Muscle layer of colon (tissue), 2 donors: Measurements from ENCODE around the gene NT5DC3.

ENCODE experiments used
- H3K27ac ChIP-seq: one replicate; pipeline ENCODE4 v1.7.0; 2013; ENCODE audit warnings: low read depth, mild to moderate bottlenecking, low read length, moderate library complexity
- H3K27me3 ChIP-seq, 2 donors: one replicate each; pipeline ENCODE4 v1.7.0; 2013; ENCODE audit warnings: low read length in 2 of 2, mild to moderate bottlenecking in 2 of 2; ENCODE audit not compliant: insufficient read depth in 2 of 2, control insufficient read depth in 1 of 2
- H3K36me3 ChIP-seq: one replicate; pipeline ENCODE4 v1.7.0; 2013; ENCODE audit warnings: mild to moderate bottlenecking, low read length; ENCODE audit not compliant: insufficient read depth
- H3K4me1 ChIP-seq: one replicate; pipeline ENCODE4 v1.7.0; 2013; ENCODE audit warnings: mild to moderate bottlenecking, low read length; ENCODE audit not compliant: insufficient read depth
- H3K4me3 ChIP-seq, 2 donors: one replicate each; pipeline ENCODE4 v1.7.0; 2013; ENCODE audit warnings: low read length in 2 of 2, low read depth in 1 of 2, mild to moderate bottlenecking in 1 of 2, moderate library complexity in 1 of 2
- H3K9ac ChIP-seq: one replicate; pipeline ENCODE4 v1.7.0; 2013; ENCODE audit warnings: low read length
- H3K9me3 ChIP-seq: one replicate; pipeline ENCODE4 v1.7.0; 2013; ENCODE audit warnings: mild to moderate bottlenecking, low read length
- donor health status: abdominal sarcoma.
- donor health status: Adenocarcinoma of cecum.

Gene NT5DC3

GRCh38 chr12:103791350-103791920, 49.6 kb downstream of the NT5DC3 start:
- H3K4me3 ChIP-seq, result no peak overlapping the region
- H3K9me3 ChIP-seq, result no peaks in the 10 kb centered on the region
- H3K9ac ChIP-seq, result no peak overlapping the region
- H3K27ac ChIP-seq, result no peak overlapping the region
- peaks cover 57% of the 10 kb centered on the region for H3K36me3 ChIP-seq
- no peaks in the 10 kb centered on the region for H3K27me3 ChIP-seq
- peaks cover 22% of the 10 kb centered on the region for H3K4me1 ChIP-seq

- H3K36me3 ChIP-seq, result peaks cover 61% of the 10 kb centered on the region
- H3K27ac ChIP-seq, result no peak overlapping the region
- H3K9ac ChIP-seq, result no peak overlapping the region
- no peak overlapping the region for H3K4me3 ChIP-seq
- H3K9me3 ChIP-seq, result no peaks in the 10 kb centered on the region
- peaks cover 9% of the 10 kb centered on the region for H3K4me1 ChIP-seq
- no peaks in the 10 kb centered on the region for H3K27me3 ChIP-seq
Observed at GRCh38 chr12:103786201-103786600, 54.8 kb downstream of the NT5DC3 start.

GRCh38 chr12:103785243-103786031, 55.6 kb downstream of the NT5DC3 start:
- Histone ChIP-seq H3K27ac (no peak overlapping the region), H3K36me3 (peaks cover 67% of the 10 kb centered on the region)

GRCh38 chr12:103783744-103784664, 57.0 kb downstream of the NT5DC3 start:
- no peak overlapping the region for H3K4me3 ChIP-seq
- no peak overlapping the region for H3K27ac ChIP-seq
- no peak overlapping the region for H3K9ac ChIP-seq
- H3K27me3 ChIP-seq, result no peaks in the 10 kb centered on the region
- H3K4me1 ChIP-seq, result peaks cover 15% of the 10 kb centered on the region
- H3K36me3 ChIP-seq, result peaks cover 76% of the 10 kb centered on the region
- H3K9me3 ChIP-seq, result no peaks in the 10 kb centered on the region

More at GRCh38 chr12:103785243-103786031, 55.6 kb downstream of the NT5DC3 start:
- peaks cover 9% of the 10 kb centered on the region for H3K4me1 ChIP-seq
- no peak overlapping the region for H3K4me3 ChIP-seq
- no peaks in the 10 kb centered on the region for H3K27me3 ChIP-seq
- no peaks in the 10 kb centered on the region for H3K9me3 ChIP-seq
- H3K9ac ChIP-seq, result no peak overlapping the region

- Histone ChIP-seq H3K27me3 (no peaks in the 10 kb centered on the region), H3K36me3 (peaks cover 83% of the 10 kb centered on the region), H3K9me3 (no peaks in the 10 kb centered on the region), H3K27ac (no peak overlapping the region), H3K9ac (no peak overlapping the region), H3K4me1 (peaks cover 15% of the 10 kb centered on the region), H3K4me3 (no peak overlapping the region)
Observed at GRCh38 chr12:103782399-103782798, 58.6 kb downstream of the NT5DC3 start.

- peaks cover 91% of the 10 kb centered on the region for H3K36me3 ChIP-seq
Observed at GRCh38 chr12:103780992-103781391, 60.0 kb downstream of the NT5DC3 start.

GRCh38 chr12:103780093-103780440, 61.0 kb downstream of the NT5DC3 start:
- Histone ChIP-seq H3K9me3 (no peaks in the 10 kb centered on the region), H3K4me3 (no peak overlapping the region), H3K27me3 (no peaks in the 10 kb centered on the region), H3K27ac (no peak overlapping the region), H3K9ac (no peak overlapping the region), H3K4me1 (peaks cover 15% of the 10 kb centered on the region), H3K36me3 (peaks cover 91% of the 10 kb centered on the region)

More at GRCh38 chr12:103780992-103781391, 60.0 kb downstream of the NT5DC3 start:
- Histone ChIP-seq H3K4me3 (no peak overlapping the region), H3K4me1 (peaks cover 15% of the 10 kb centered on the region), H3K27me3 (no peaks in the 10 kb centered on the region), H3K9me3 (no peaks in the 10 kb centered on the region), H3K27ac (peak overlapping the region; percentile 31), H3K9ac (no peak overlapping the region)

- no peak overlapping the region for H3K27ac ChIP-seq
- H3K36me3 ChIP-seq, result peaks cover 90% of the 10 kb centered on the region
- peaks cover 12% of the 10 kb centered on the region for H3K4me1 ChIP-seq
- no peaks in the 10 kb centered on the region for H3K27me3 ChIP-seq
- H3K9ac ChIP-seq, result no peak overlapping the region
- H3K4me3 ChIP-seq, result no peak overlapping the region
- H3K9me3 ChIP-seq, result no peaks in the 10 kb centered on the region
Observed at GRCh38 chr12:103779410-103780092, 61.5 kb downstream of the NT5DC3 start.

- Histone ChIP-seq H3K4me3 (no peak overlapping the region), H3K27ac (no peak overlapping the region), H3K36me3 (peaks cover 85% of the 10 kb centered on the region), H3K27me3 (no peaks in the 10 kb centered on the region), H3K9me3 (no peaks in the 10 kb centered on the region), H3K9ac (no peak overlapping the region), H3K4me1 (peaks cover 11% of the 10 kb centered on the region)
Observed at GRCh38 chr12:103778781-103779180, 62.3 kb downstream of the NT5DC3 start.

- Histone ChIP-seq H3K9me3 (no peaks in the 10 kb centered on the region), H3K9ac (no peak overlapping the region), H3K36me3 (peaks cover 79% of the 10 kb centered on the region), H3K4me3 (no peak overlapping the region), H3K27ac (no peak overlapping the region), H3K4me1 (peaks cover 29% of the 10 kb centered on the region), H3K27me3 (no peaks in the 10 kb centered on the region)
Observed at GRCh38 chr12:103774977-103775560, 66.0 kb downstream of the NT5DC3 start.
